ENCODE data around the gene BHLHE41. TPM values are rescaled to one million over a fixed set of nuclear protein-coding genes. Genes with fewer than 3 reads are reported as not detected.

Gene BHLHE41
- total and polyA plus RNA-seq, 12 donors: 0.33 to 62.9 (median 18.8) TPM

DNA sequence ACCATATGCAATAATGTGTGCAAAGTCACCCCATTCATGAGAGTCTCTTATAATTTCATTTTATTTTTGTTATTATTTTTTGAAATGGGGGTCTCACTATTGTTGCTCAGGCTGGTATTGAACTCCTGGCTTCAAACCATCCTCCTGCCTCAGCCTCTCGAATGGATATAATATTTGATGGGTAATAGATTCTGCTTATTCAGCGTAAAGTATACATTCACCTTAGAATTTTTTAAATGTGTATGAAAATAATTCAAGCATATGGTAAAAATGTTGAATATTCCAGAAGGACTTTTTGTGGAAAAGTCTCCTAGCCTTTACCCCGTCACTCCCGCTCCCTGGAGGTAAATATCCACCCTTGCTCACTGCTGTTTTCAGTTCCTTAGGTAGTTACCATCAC lies 47.2 kb upstream of the BHLHE41 start:
- no peak for TF ChIP-seq CTCF (IDR thresholded peaks at IDR 0.05)
- TF ChIP-seq POLR2A (IDR thresholded peaks at IDR 0.05): no peak

GRCh38 chr12:26164118-26164517 lies 39.3 kb upstream of the BHLHE41 start:
- H3K9me3 ChIP-seq (replicated peaks in 1 of 3): no peaks in the 10 kb centered on the region
- no peaks in the 10 kb centered on the region for H3K36me3 ChIP-seq (replicated peaks in 1 of 2)
- H3K4me1 ChIP-seq (replicated peaks in 1 of 2): no peaks in the 10 kb centered on the region
- TF ChIP-seq POLR2A (IDR thresholded peaks at IDR 0.05) (no peak), CTCF (IDR thresholded peaks at IDR 0.05) (no peak)
- WGBS, 4 donors: 54 to 81% (median 73%) methylated on average over 3 of the region's 3 CpGs
- H3K27me3 ChIP-seq: no peaks in the 10 kb centered on the region
- H3K27ac ChIP-seq: no peak overlapping the region
- intact Hi-C loops (cut with DNase I): no loop called here
- DNase-seq: no peak
- H3K4me3 ChIP-seq: no peak overlapping the region

More for the DNA sequence above, 47.2 kb upstream of the BHLHE41 start:
- Histone ChIP-seq H3K4me3 (no peak overlapping the region), H3K27me3 (no peaks in the 10 kb centered on the region), H3K36me3 (replicated peaks in 1 of 2) (no peaks in the 10 kb centered on the region), H3K9me3 (replicated peaks in 1 of 3) (no peaks in the 10 kb centered on the region), H3K27ac (no peak overlapping the region), H3K4me1 (replicated peaks in 1 of 2) (no peaks in the 10 kb centered on the region)
- 83 to 92% (median 88%) methylated on average over 4 of the region's 4 CpGs for WGBS, 4 donors
- no peak for DNase-seq
- intact Hi-C loops (cut with DNase I): no loop called here

- DNase-seq: no peak
- 76 to 85% (median 79%) methylated on average over 4 of the region's 4 CpGs for WGBS, 4 donors
- no peaks in the 10 kb centered on the region for H3K9me3 ChIP-seq (replicated peaks in 1 of 3)
- H3K4me3 ChIP-seq: no peak overlapping the region
- intact Hi-C loops (cut with DNase I): no loop called here
- H3K4me1 ChIP-seq (replicated peaks in 1 of 2): no peaks in the 10 kb centered on the region
- H3K27ac ChIP-seq: no peak overlapping the region
- no peaks in the 10 kb centered on the region for H3K36me3 ChIP-seq (replicated peaks in 1 of 2)
- TF ChIP-seq POLR2A (IDR thresholded peaks at IDR 0.05): no peak
- no peak for TF ChIP-seq CTCF (IDR thresholded peaks at IDR 0.05)
- no peaks in the 10 kb centered on the region for H3K27me3 ChIP-seq
These were observed 38.1 kb upstream of the BHLHE41 start for GRCh38 chr12:26162905-26163304.

DNA sequence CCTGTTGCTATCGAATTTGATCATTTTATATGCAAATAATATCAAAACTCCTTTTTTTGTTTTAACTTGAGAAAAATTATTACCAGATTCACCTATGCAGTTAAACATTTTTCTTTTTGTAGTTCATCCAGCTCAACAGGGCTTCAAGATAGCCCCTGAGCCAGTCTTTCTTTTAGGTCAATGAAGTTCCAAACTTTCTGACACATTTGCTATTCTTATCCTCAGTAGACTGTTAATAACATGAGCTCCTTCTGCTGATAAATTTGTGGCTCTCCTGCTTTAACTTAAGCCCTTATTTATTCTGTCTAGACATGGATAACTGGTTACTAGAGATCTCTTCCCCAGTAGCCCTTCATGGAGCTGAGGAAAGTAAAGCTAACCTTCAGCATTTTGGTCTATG lies 37.3 kb upstream of the BHLHE41 start:
- DNase-seq: no peak
- H3K9me3 ChIP-seq (replicated peaks in 1 of 3): no peaks in the 10 kb centered on the region
- no peaks in the 10 kb centered on the region for H3K4me1 ChIP-seq (replicated peaks in 1 of 2)
- intact Hi-C loops (cut with DNase I): no loop called here
- no peak overlapping the region for H3K27ac ChIP-seq
- H3K36me3 ChIP-seq (replicated peaks in 1 of 2): no peaks in the 10 kb centered on the region
- H3K4me3 ChIP-seq: no peak overlapping the region
- WGBS, 4 donors: 80 to 83% (median 81%) methylated on average over 1 of the region's 1 CpG
- no peaks in the 10 kb centered on the region for H3K27me3 ChIP-seq
- no peak for TF ChIP-seq CTCF (IDR thresholded peaks at IDR 0.05)
- no peak for TF ChIP-seq POLR2A (IDR thresholded peaks at IDR 0.05)

All from adrenal gland (tissue), 12 donors.